Caco-2 (cell line): ENCODE measurements around the gene FGF2. TPM values are rescaled to one million over a fixed set of nuclear protein-coding genes. Genes with fewer than 3 reads are reported as not detected.

Experiments
- BruUV-seq: library from RNA; stranded (reverse); fragments of 400-500 nt; replicated peaks from 2 replicates; lab custom pipeline; 2021; lab: Mats Ljungman, UMichigan
- CTCF ChIA-PET: fragments of 300-600 bp; sonication (Branson Sonifier 250); formaldehyde crosslinking; loops from one replicate; lab custom pipeline; 2022; ENCODE audit warnings: antibody characterized with exemption; lab: Charles Lee
- POLR2A ChIA-PET: fragments of 300-600 bp; sonication (Branson Sonifier 250); formaldehyde crosslinking; loops from one replicate; lab custom pipeline; 2022; ENCODE audit warnings: antibody characterized with exemption; lab: Charles Lee
- DNase-seq, 2 experiments: peaks; one replicate each; pipeline versions ENCODE4 v3.0.0 to v3.0.0-alpha.2; 2020 to 2022
- H3K27me3 ChIP-seq: replicated peaks from 2 replicates; pipeline ENCODE4 v1.6.0; 2011; ENCODE audit warnings: low read length; ENCODE audit not compliant: control insufficient read depth, insufficient read depth
- H3K36me3 ChIP-seq: 2 replicates; pipeline ENCODE4 v1.5.1; 2011; ENCODE audit warnings: low read length; ENCODE audit not compliant: control insufficient read depth, insufficient read depth
- H3K4me1 ChIP-seq: fragments of 250-450 bp; sonication (Bioruptor Pico); 2 replicates; pipeline ENCODE4 v1.5.1; 2020; ENCODE audit warnings: mild to moderate bottlenecking
- H3K4me3 ChIP-seq: 2 replicates; pipeline ENCODE4 v1.5.1; 2011; ENCODE audit warnings: low read depth, mild to moderate bottlenecking, control low read depth, low read length
- H3K9me3 ChIP-seq: fragments of 250-450 bp; sonication (Bioruptor Pico); 2 replicates; pipeline ENCODE4 v1.5.1; 2020; ENCODE audit warnings: mild to moderate bottlenecking, moderate library complexity
- H3K27ac Mint-ChIP-seq: one replicate; pipeline ENCODE4 v1.8.0; 2022; ENCODE audit warnings: mixed read lengths; ENCODE audit not compliant: unreplicated experiment
- H3K27me3 Mint-ChIP-seq: one replicate; pipeline ENCODE4 v1.8.0; 2022; ENCODE audit warnings: mixed read lengths; ENCODE audit not compliant: insufficient read depth, unreplicated experiment
- H3K36me3 Mint-ChIP-seq: one replicate; pipeline ENCODE4 v1.8.0; 2022; ENCODE audit warnings: mild to moderate bottlenecking, mixed read lengths; ENCODE audit not compliant: insufficient read depth, unreplicated experiment
- H3K4me1 Mint-ChIP-seq: one replicate; pipeline ENCODE4 v1.8.0; 2022; ENCODE audit warnings: low read depth, mixed read lengths; ENCODE audit not compliant: unreplicated experiment
- H3K4me3 Mint-ChIP-seq: one replicate; pipeline ENCODE4 v1.8.0; 2022; ENCODE audit warnings: mild to moderate bottlenecking, moderate library complexity, mixed read lengths; ENCODE audit not compliant: unreplicated experiment
- H3K9me3 Mint-ChIP-seq: one replicate; pipeline ENCODE4 v1.8.0; 2022; ENCODE audit warnings: mixed read lengths; ENCODE audit not compliant: unreplicated experiment
- intact Hi-C: fragments of 100-400 bp; cut with micrococcal nuclease; formaldehyde crosslinking; loops from one replicate; pipeline ENCODE4 v1.10.0; 2022; ENCODE audit not compliant: unreplicated experiment
- total RNA-seq: library from RNA; stranded (reverse); gene quantifications from 2 replicates; pipeline ENCODE4 v1.2.3, GENCODE V29; 2022
- TF ChIP-seq, protein P1 (sequence below), 2 experiments: fragments of 200-600 bp in 1 of 2; IDR thresholded peaks; 1 replicate in 1 of 2; 2 replicates in 1 of 2; pipeline versions ENCODE4 v1.5.1 to v1.8.0; 2011 to 2022; ENCODE audit warnings: antibody characterized with exemption in 1 of 2, control low read depth in 1 of 2, inconsistent platforms in 1 of 2, low read depth in 1 of 2, low read length in 1 of 2, mild to moderate bottlenecking in 1 of 2, moderate library complexity in 1 of 2; ENCODE audit not compliant: insufficient read depth in 1 of 2, severe bottlenecking in 1 of 2, unreplicated experiment in 1 of 2

FGF2 gene
- total RNA-seq, 1 experiment from 2014 or later = 0.20 TPM

DNA sequence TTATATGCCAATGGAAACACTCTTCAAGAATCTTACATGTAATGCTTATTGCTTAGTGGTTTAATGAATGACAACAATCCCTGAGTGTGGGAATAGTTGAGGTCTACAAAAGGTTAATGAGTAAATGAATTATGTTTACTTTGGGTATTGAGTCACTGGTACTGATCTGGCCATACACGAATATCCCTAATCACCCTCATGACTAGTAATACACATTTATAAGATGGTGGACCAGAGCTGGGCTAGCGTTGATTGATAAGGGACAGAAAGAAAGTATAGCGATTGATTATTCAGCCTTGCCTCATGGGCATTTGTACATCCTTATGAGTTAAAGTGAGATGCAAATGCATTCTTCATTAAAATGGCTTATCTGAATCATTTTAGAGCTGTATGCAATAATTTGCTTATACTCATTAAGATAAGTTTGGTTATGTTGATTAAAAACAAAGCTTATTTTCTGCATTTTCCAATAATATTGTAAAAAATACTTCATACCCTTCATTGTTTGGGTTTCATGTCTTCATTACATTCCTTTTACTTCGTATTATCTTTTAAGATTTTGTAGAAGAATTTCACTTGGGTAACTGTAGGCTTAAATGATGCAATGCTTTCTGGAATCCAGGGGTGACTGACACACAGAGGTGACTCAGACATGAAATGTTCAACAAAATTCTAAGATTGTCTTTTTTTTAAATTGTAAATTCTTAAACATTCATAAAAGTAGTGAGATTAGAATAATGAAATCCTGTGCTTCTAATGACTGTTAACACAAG, 47.4 kb downstream of the FGF2 start:
- Mint-ChIP-seq H3K4me1 (peaks cover 7% of the 10 kb centered on the region), H3K4me3 (no peak overlapping the region), H3K27me3 (no peaks in the 10 kb centered on the region), H3K9me3 (peaks cover 17% of the 10 kb centered on the region), H3K36me3 (no peaks in the 10 kb centered on the region), H3K27ac (no peak overlapping the region)
- intact Hi-C loops = no loop called here
- ChIA-PET CTCF (no interaction called here), POLR2A (no interaction called here)
- BruUV-seq = no TSS peak
- H3K9me3 ChIP-seq = no peaks in the 10 kb centered on the region
- H3K36me3 ChIP-seq = no peaks in the 10 kb centered on the region
- H3K4me1 ChIP-seq = peaks cover 19% of the 10 kb centered on the region
- peak in 1 of 2 experiments; percentile 22 for DNase-seq
- H3K27me3 ChIP-seq = no peaks in the 10 kb centered on the region
- H3K4me3 ChIP-seq = no peak overlapping the region
- TF ChIP-seq, protein P1, sequence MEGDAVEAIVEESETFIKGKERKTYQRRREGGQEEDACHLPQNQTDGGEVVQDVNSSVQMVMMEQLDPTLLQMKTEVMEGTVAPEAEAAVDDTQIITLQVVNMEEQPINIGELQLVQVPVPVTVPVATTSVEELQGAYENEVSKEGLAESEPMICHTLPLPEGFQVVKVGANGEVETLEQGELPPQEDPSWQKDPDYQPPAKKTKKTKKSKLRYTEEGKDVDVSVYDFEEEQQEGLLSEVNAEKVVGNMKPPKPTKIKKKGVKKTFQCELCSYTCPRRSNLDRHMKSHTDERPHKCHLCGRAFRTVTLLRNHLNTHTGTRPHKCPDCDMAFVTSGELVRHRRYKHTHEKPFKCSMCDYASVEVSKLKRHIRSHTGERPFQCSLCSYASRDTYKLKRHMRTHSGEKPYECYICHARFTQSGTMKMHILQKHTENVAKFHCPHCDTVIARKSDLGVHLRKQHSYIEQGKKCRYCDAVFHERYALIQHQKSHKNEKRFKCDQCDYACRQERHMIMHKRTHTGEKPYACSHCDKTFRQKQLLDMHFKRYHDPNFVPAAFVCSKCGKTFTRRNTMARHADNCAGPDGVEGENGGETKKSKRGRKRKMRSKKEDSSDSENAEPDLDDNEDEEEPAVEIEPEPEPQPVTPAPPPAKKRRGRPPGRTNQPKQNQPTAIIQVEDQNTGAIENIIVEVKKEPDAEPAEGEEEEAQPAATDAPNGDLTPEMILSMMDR (IDR thresholded peaks at IDR 0.05; ENCODE audit: insufficient read depth in 1 of 2, low read depth in 1 of 2, low read length in 1 of 2, severe bottlenecking in 1 of 2, unreplicated experiment in 1 of 2) = no peak

DNA sequence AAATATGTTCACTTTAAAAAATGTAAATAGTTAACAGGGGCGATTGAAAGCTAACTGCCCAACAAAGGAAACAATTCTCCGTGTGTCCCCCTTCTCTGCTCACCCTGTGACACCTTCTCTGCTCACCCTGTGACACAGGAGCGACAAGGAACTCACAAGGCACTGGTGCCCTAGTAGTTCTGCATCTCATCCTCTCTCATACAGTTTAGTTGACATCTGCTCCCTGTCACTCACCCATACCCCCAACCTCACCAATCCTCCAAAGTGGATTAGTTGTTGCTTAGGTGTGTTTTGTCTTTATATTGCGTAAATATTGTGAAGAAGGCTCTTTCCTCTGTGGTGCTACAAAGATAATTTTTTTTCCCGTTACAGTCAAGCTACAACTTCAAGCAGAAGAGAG, 49.3 kb downstream of the FGF2 start:
- TF ChIP-seq, protein P1 (IDR thresholded peaks at IDR 0.05; ENCODE audit: insufficient read depth in 1 of 2, low read depth in 1 of 2, low read length in 1 of 2, severe bottlenecking in 1 of 2, unreplicated experiment in 1 of 2) = no peak
- BruUV-seq = no TSS peak
- Mint-ChIP-seq H3K4me3 (no peak overlapping the region), H3K36me3 (no peaks in the 10 kb centered on the region), H3K27ac (no peak overlapping the region), H3K4me1 (peaks cover 7% of the 10 kb centered on the region), H3K9me3 (peaks cover 27% of the 10 kb centered on the region), H3K27me3 (no peaks in the 10 kb centered on the region)
- Histone ChIP-seq H3K27me3 (no peaks in the 10 kb centered on the region), H3K4me3 (no peak overlapping the region), H3K9me3 (no peaks in the 10 kb centered on the region), H3K36me3 (no peaks in the 10 kb centered on the region), H3K4me1 (peaks cover 19% of the 10 kb centered on the region)
- intact Hi-C loops = no loop called here
- CTCF ChIA-PET = no interaction called here
- POLR2A ChIA-PET = no interaction called here
- DNase-seq = no peak

DNA sequence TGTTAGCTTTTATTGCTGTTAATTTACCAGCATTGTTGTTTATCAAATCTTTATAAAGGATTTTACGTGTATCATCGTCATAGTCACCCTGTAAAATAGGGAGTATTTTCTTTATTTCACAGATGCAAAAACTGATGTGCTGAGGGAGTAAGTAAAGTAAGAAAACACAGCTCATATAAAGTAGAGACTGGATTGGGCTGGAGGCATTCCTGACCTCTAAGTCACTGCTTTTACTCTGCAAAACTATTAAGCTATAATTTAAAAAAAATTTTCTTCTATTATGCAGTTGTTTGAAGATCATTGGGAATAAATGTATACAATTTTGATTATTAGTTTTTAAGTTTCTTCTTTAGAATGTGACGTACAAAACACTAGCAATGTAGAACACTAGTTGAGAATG, 49.8 kb downstream of the FGF2 start:
- no peaks in the 10 kb centered on the region for H3K36me3 Mint-ChIP-seq
- CTCF ChIA-PET = no interaction called here
- Histone ChIP-seq H3K4me1 (peaks cover 19% of the 10 kb centered on the region), H3K9me3 (no peaks in the 10 kb centered on the region), H3K36me3 (no peaks in the 10 kb centered on the region), H3K4me3 (no peak overlapping the region), H3K27me3 (no peaks in the 10 kb centered on the region)
- BruUV-seq = no TSS peak
- TF ChIP-seq, protein P1 (IDR thresholded peaks at IDR 0.05; ENCODE audit: insufficient read depth in 1 of 2, low read depth in 1 of 2, low read length in 1 of 2, severe bottlenecking in 1 of 2, unreplicated experiment in 1 of 2) = no peak
- no peak overlapping the region for H3K27ac Mint-ChIP-seq
- DNase-seq = no peak
- POLR2A ChIA-PET = no interaction called here
- no peak overlapping the region for H3K4me3 Mint-ChIP-seq
- no peaks in the 10 kb centered on the region for H3K27me3 Mint-ChIP-seq
- H3K9me3 Mint-ChIP-seq = peaks cover 32% of the 10 kb centered on the region
- intact Hi-C loops = no loop called here
- H3K4me1 Mint-ChIP-seq = peaks cover 7% of the 10 kb centered on the region
